ENCODE data around the gene PLPP4.
A peak's percentile ranks its signal among the peaks of the same experiment; 100 is the strongest.

PLPP4 gene

GRCh38 chr10:120456626-120457430 is at the start of gene PLPP4:
TSS of gene PLPP4 (plus strand) at chr10:120457227. CDS start at chr10:120457306, 79 bp downstream.
- H3K4me2 ChIP-seq, result peak within 1 kb of the TSS; percentile 37; the same call in 1 of the 2 replicates
- H2AFZ ChIP-seq (ENCODE audit: low read depth), result peak within 1 kb of the TSS; percentile 69
- H3K4me1 ChIP-seq (ENCODE audit: low read depth, poor library complexity, severe bottlenecking), result no peaks in the 10 kb centered on the region
- H3K27me3 ChIP-seq (ENCODE audit: insufficient read depth, low read depth), result no peaks in the 10 kb centered on the region
- no peaks in the 10 kb centered on the region for H4K20me1 ChIP-seq (ENCODE audit: insufficient read depth)
- H3K9ac ChIP-seq, result no peak within 1 kb of the TSS
- TF ChIP-seq CTCF (conservative IDR thresholded peaks at IDR 0.05; ENCODE audit: low read depth, low read length), result no peak
- H3K4me3 ChIP-seq (IDR thresholded peaks at IDR 0.05; ENCODE audit: insufficient read depth, low read depth, low read length), result no peak within 1 kb of the TSS
- H3K36me3 ChIP-seq (ENCODE audit: insufficient read depth), result no peaks in the 10 kb centered on the region
- H3K79me2 ChIP-seq (ENCODE audit: insufficient read depth, low read depth), result no peaks in the 10 kb centered on the region
- no peak within 1 kb of the TSS for H3K27ac ChIP-seq

- H3K4me3 ChIP-seq (IDR thresholded peaks at IDR 0.05; ENCODE audit: insufficient read depth, low read depth, low read length), result no peak overlapping the region
- TF ChIP-seq CTCF (conservative IDR thresholded peaks at IDR 0.05; ENCODE audit: low read depth, low read length), result no peak
- no peak overlapping the region for H3K4me2 ChIP-seq
- no peaks in the 10 kb centered on the region for H3K27me3 ChIP-seq (ENCODE audit: insufficient read depth, low read depth)
- H3K79me2 ChIP-seq (ENCODE audit: insufficient read depth, low read depth), result no peaks in the 10 kb centered on the region
- H2AFZ ChIP-seq (ENCODE audit: low read depth), result no peak overlapping the region
- no peak overlapping the region for H3K9ac ChIP-seq
- H3K36me3 ChIP-seq (ENCODE audit: insufficient read depth), result no peaks in the 10 kb centered on the region
- H4K20me1 ChIP-seq (ENCODE audit: insufficient read depth), result no peaks in the 10 kb centered on the region
- H3K27ac ChIP-seq, result no peak overlapping the region
- H3K4me1 ChIP-seq (ENCODE audit: low read depth, poor library complexity, severe bottlenecking), result no peaks in the 10 kb centered on the region
Measured at GRCh38 chr10:120409816-120410215, 47.2 kb upstream of the PLPP4 start.

- Histone ChIP-seq H3K4me1 (ENCODE audit: low read depth, poor library complexity, severe bottlenecking) (no peaks in the 10 kb centered on the region), H3K36me3 (ENCODE audit: insufficient read depth) (no peaks in the 10 kb centered on the region), H3K4me2 (no peak overlapping the region), H3K4me3 (IDR thresholded peaks at IDR 0.05; ENCODE audit: insufficient read depth, low read depth, low read length) (no peak overlapping the region), H4K20me1 (ENCODE audit: insufficient read depth) (no peaks in the 10 kb centered on the region), H3K27ac (no peak overlapping the region), H3K27me3 (ENCODE audit: insufficient read depth, low read depth) (no peaks in the 10 kb centered on the region), H3K79me2 (ENCODE audit: insufficient read depth, low read depth) (no peaks in the 10 kb centered on the region), H3K9ac (no peak overlapping the region), H2AFZ (ENCODE audit: low read depth) (no peak overlapping the region)
- no peak for TF ChIP-seq CTCF (conservative IDR thresholded peaks at IDR 0.05; ENCODE audit: low read depth, low read length)
Measured at GRCh38 chr10:120414946-120415345, 42.1 kb upstream of the PLPP4 start.

- no peaks in the 10 kb centered on the region for H3K79me2 ChIP-seq (ENCODE audit: insufficient read depth, low read depth)
- no peaks in the 10 kb centered on the region for H3K27me3 ChIP-seq (ENCODE audit: insufficient read depth, low read depth)
- H3K27ac ChIP-seq, result no peak overlapping the region
- H3K4me3 ChIP-seq (IDR thresholded peaks at IDR 0.05; ENCODE audit: insufficient read depth, low read depth, low read length), result no peak overlapping the region
- no peak overlapping the region for H2AFZ ChIP-seq (ENCODE audit: low read depth)
- H4K20me1 ChIP-seq (ENCODE audit: insufficient read depth), result no peaks in the 10 kb centered on the region
- H3K4me2 ChIP-seq, result no peak overlapping the region
- no peaks in the 10 kb centered on the region for H3K4me1 ChIP-seq (ENCODE audit: low read depth, poor library complexity, severe bottlenecking)
- no peaks in the 10 kb centered on the region for H3K36me3 ChIP-seq (ENCODE audit: insufficient read depth)
- H3K9ac ChIP-seq, result no peak overlapping the region
- no peak for TF ChIP-seq CTCF (conservative IDR thresholded peaks at IDR 0.05; ENCODE audit: low read depth, low read length)
Measured at GRCh38 chr10:120415709-120416330, 41.2 kb upstream of the PLPP4 start.
